Suprapubic skin (tissue), 4 donors: ENCODE data around the gene SH3BP5. TPM values are rescaled to one million over a fixed set of nuclear protein-coding genes. Genes with fewer than 3 reads are reported as not detected.
"Not testable (repeated sequence)": the region's sequence is repeated elsewhere in the genome, so short reads cannot be mapped to it uniquely, and the experiment has no call there.

Experiments used
- DNase-seq, 2 donors: peaks; one replicate each; pipeline ENCODE4 v3.0.0-alpha.2; 2019; ENCODE audit warnings: low spot score in 2 of 2
- H3K27ac ChIP-seq: fragments of 200-600 bp; sonication (generic); one replicate; pipeline ENCODE4 v1.5.1; 2019
- H3K27me3 ChIP-seq: fragments of 200-600 bp; sonication (generic); one replicate; pipeline ENCODE4 v1.5.1; 2019
- H3K36me3 ChIP-seq: fragments of 200-600 bp; sonication (generic); one replicate; pipeline ENCODE4 v1.5.1; 2019
- H3K4me1 ChIP-seq: fragments of 200-600 bp; sonication (generic); one replicate; pipeline ENCODE4 v1.5.1; 2019
- H3K4me3 ChIP-seq: fragments of 200-600 bp; sonication (generic); one replicate; pipeline ENCODE4 v1.5.1; 2019; ENCODE audit warnings: mild to moderate bottlenecking
- H3K9me3 ChIP-seq: fragments of 200-600 bp; sonication (generic); one replicate; pipeline ENCODE4 v1.5.1; 2019
- CTCF ChIP-seq, 2 donors: fragments of 200-600 bp in 1 of 2; fragments of 450-650 bp in 1 of 2; sonication (generic) in 1 of 2; IDR thresholded peaks; one replicate each; pipeline ENCODE4 v1.5.1; 2016 to 2019; ENCODE audit warnings: antibody characterized with exemption in 2 of 2, mild to moderate bottlenecking in 1 of 2, moderate library complexity in 1 of 2
- EP300 ChIP-seq: sonication (generic); formaldehyde crosslinking; IDR thresholded peaks from one replicate; pipeline ENCODE4 v1.6.1; 2017; ENCODE audit warnings: antibody characterized with exemption
- POLR2A ChIP-seq, 2 donors: fragments of 450-650 bp; IDR thresholded peaks; one replicate each; pipeline ENCODE4 v1.6.1; 2017; ENCODE audit warnings: antibody characterized with exemption in 2 of 2, mild to moderate bottlenecking in 2 of 2, moderate library complexity in 2 of 2
- POLR2AphosphoS5 ChIP-seq, 3 donors: sonication (generic); formaldehyde crosslinking; IDR thresholded peaks; one replicate each; pipeline ENCODE4 v1.6.1; 2017; ENCODE audit warnings: antibody characterized with exemption in 3 of 3
- WGBS: methylation state at CpG from one replicate; pipeline ENCODE4 v1.1.5; 2018; 5-methylcytosine and 5-hydroxymethylcytosine counted together
- total RNA-seq, 4 donors: library from RNA; depleted of rRNA; stranded (reverse); fragments of >200 nt; gene quantifications; one replicate each; pipeline ENCODE4 v1.1.0, GENCODE V29; 2016

SH3BP5 gene
- total RNA-seq, 4 donors from 2014 or later: 11.2 to 27.0 (median 17.8) TPM

- Histone ChIP-seq H3K9me3 (no peaks in the 10 kb centered on the region), H3K4me3 (no peak overlapping the region), H3K4me1 (peaks cover 2% of the 10 kb centered on the region), H3K27ac (no peak overlapping the region), H3K27me3 (no peaks in the 10 kb centered on the region), H3K36me3 (no peaks in the 10 kb centered on the region)
- TF ChIP-seq POLR2A (IDR thresholded peaks at IDR 0.05) (no peak), EP300 (no peak), POLR2AphosphoS5 (IDR thresholded peaks at IDR 0.05) (no peak), CTCF (IDR thresholded peaks at IDR 0.05) (no peak)
- WGBS: 81% methylated on average over 4 of the region's 4 CpGs
- no peak for DNase-seq
Observed at GRCh38 chr3:15372918-15373317, 40.5 kb upstream of the SH3BP5 start.

- peaks cover 10% of the 10 kb centered on the region for H3K4me1 ChIP-seq
- no peak overlapping the region for H3K27ac ChIP-seq
- DNase-seq: no peak
- TF ChIP-seq EP300: no peak
- TF ChIP-seq POLR2AphosphoS5 (IDR thresholded peaks at IDR 0.05): no peak
- TF ChIP-seq CTCF (IDR thresholded peaks at IDR 0.05): no peak
- TF ChIP-seq POLR2A (IDR thresholded peaks at IDR 0.05): no peak
- no peaks in the 10 kb centered on the region for H3K36me3 ChIP-seq
- WGBS: 88% methylated on average over 6 of the region's 6 CpGs
- no peaks in the 10 kb centered on the region for H3K27me3 ChIP-seq
- no peak overlapping the region for H3K4me3 ChIP-seq
- no peaks in the 10 kb centered on the region for H3K9me3 ChIP-seq
Observed at GRCh38 chr3:15368561-15369135, 36.3 kb upstream of the SH3BP5 start.

- Histone ChIP-seq H3K27me3 (no peaks in the 10 kb centered on the region), H3K36me3 (no peaks in the 10 kb centered on the region), H3K9me3 (no peaks in the 10 kb centered on the region), H3K4me3 (no peak overlapping the region), H3K4me1 (peaks cover 24% of the 10 kb centered on the region), H3K27ac (no peak overlapping the region)
- DNase-seq: no peak
- no peak for TF ChIP-seq CTCF (IDR thresholded peaks at IDR 0.05)
- TF ChIP-seq EP300: no peak
- no peak for TF ChIP-seq POLR2AphosphoS5 (IDR thresholded peaks at IDR 0.05)
- no peak for TF ChIP-seq POLR2A (IDR thresholded peaks at IDR 0.05)
- WGBS: 20% methylated on average over 1 of the region's 1 CpG
Observed at GRCh38 chr3:15367059-15367458, 34.7 kb upstream of the SH3BP5 start.

- not testable (repeated sequence) for DNase-seq, H3K9me3 ChIP-seq, H3K27ac ChIP-seq, H3K36me3 ChIP-seq, H3K4me3 ChIP-seq, H3K27me3 ChIP-seq
- WGBS: 30% methylated on average over 6 of the region's 6 CpGs
- peaks cover 42% of the 10 kb centered on the region for H3K4me1 ChIP-seq
Observed at GRCh38 chr3:15364078-15364477, 31.7 kb upstream of the SH3BP5 start.

GRCh38 chr3:15361494-15362214 is 29.3 kb upstream of the SH3BP5 start:
- WGBS: 39% methylated on average over 11 of the region's 11 CpGs
- no peak overlapping the region for H3K4me3 ChIP-seq
- no peaks in the 10 kb centered on the region for H3K9me3 ChIP-seq
- no peaks in the 10 kb centered on the region for H3K36me3 ChIP-seq
- peaks cover 37% of the 10 kb centered on the region for H3K4me1 ChIP-seq
- peak overlapping the region; percentile 46 for H3K27ac ChIP-seq
- no peak for TF ChIP-seq EP300
- TF ChIP-seq POLR2AphosphoS5 (IDR thresholded peaks at IDR 0.05): no peak
- TF ChIP-seq POLR2A (IDR thresholded peaks at IDR 0.05): no peak
- TF ChIP-seq CTCF (IDR thresholded peaks at IDR 0.05): no peak
- H3K27me3 ChIP-seq: no peaks in the 10 kb centered on the region
- DNase-seq: no peak
